ENCODE results near the gene VAV2.
A peak's percentile ranks its signal among the peaks of the same experiment; 100 is the strongest.

Gene VAV2

GRCh38 chr9:133787754-133788025 lies 204.4 kb downstream of the VAV2 start:
- peak; percentile 38 for DNase-seq (ENCODE audit: low read depth)

GRCh38 chr9:133786907-133787753 lies 205.0 kb downstream of the VAV2 start:
- peak overlapping the region; percentile 27; the same call in 1 of the 2 replicates for H3K4me3 ChIP-seq (ENCODE audit: low read depth, low read length)
- TF ChIP-seq CTCF (IDR thresholded peaks at IDR 0.05; ENCODE audit: low read depth, low read length, missing control alignments): no peak
- DNase-seq (ENCODE audit: low read depth): no peak

More at GRCh38 chr9:133787754-133788025, 204.4 kb downstream of the VAV2 start:
- TF ChIP-seq CTCF (IDR thresholded peaks at IDR 0.05; ENCODE audit: low read depth, low read length, missing control alignments): no peak
- H3K4me3 ChIP-seq (ENCODE audit: low read depth, low read length): no peak overlapping the region

- DNase-seq (ENCODE audit: low read depth): peak; percentile 58
- TF ChIP-seq CTCF (IDR thresholded peaks at IDR 0.05; ENCODE audit: low read depth, low read length, missing control alignments): no peak
- peak overlapping the region; percentile 27; the same call in 1 of the 2 replicates for H3K4me3 ChIP-seq (ENCODE audit: low read depth, low read length)
Measured at GRCh38 chr9:133786371-133786753, 205.8 kb downstream of the VAV2 start.

GRCh38 chr9:133785753-133786370 lies 206.3 kb downstream of the VAV2 start:
- no peak for TF ChIP-seq CTCF (IDR thresholded peaks at IDR 0.05; ENCODE audit: low read depth, low read length, missing control alignments)
- no peak for DNase-seq (ENCODE audit: low read depth)
- H3K4me3 ChIP-seq (ENCODE audit: low read depth, low read length): no peak overlapping the region

GRCh38 chr9:133784731-133785561 lies 207.2 kb downstream of the VAV2 start:
- no peak for DNase-seq (ENCODE audit: low read depth)
- TF ChIP-seq CTCF (IDR thresholded peaks at IDR 0.05; ENCODE audit: low read depth, low read length, missing control alignments): no peak
- H3K4me3 ChIP-seq (ENCODE audit: low read depth, low read length): no peak overlapping the region

- no peak for DNase-seq (ENCODE audit: low read depth)
- TF ChIP-seq CTCF (IDR thresholded peaks at IDR 0.05; ENCODE audit: low read depth, low read length, missing control alignments): no peak
- no peak overlapping the region for H3K4me3 ChIP-seq (ENCODE audit: low read depth, low read length)
Measured at GRCh38 chr9:133783331-133783731, 208.8 kb downstream of the VAV2 start.
